IMR-90 (cell line): ENCODE results near the gene CADM2. TPM values are rescaled to one million over a fixed set of nuclear protein-coding genes. Genes with fewer than 3 reads are reported as not detected.

Source experiments
- ATAC-seq: fragments of 200-7000 bp; cut with Tn5 transposase; 2 replicates; pipeline ENCODE4 v1.9.1; 2020; ENCODE audit warnings: low read depth, mild to moderate bottlenecking, moderate library complexity
- BruUV-seq: library from RNA; stranded (reverse); fragments of 400-500 nt; replicated peaks from 2 replicates; lab custom pipeline; 2021; lab: Mats Ljungman, UMichigan
- CTCF ChIA-PET: fragments of 300-600 bp; formaldehyde crosslinking; extraction: SDS; loops from one replicate; lab custom pipeline; 2021; ENCODE audit warnings: antibody characterized with exemption; lab: Yijun Ruan, JAX
- POLR2A ChIA-PET: fragments of 300-600 bp; sonication (Branson Sonifier 250); formaldehyde crosslinking; loops from one replicate; lab custom pipeline; 2022; ENCODE audit warnings: antibody characterized with exemption; ENCODE audit not compliant: unreplicated experiment; lab: Charles Lee
- DNase-seq: peaks from one replicate; pipeline ENCODE4 v3.0.0; 2013
- H2AFZ ChIP-seq: replicated peaks from 2 replicates; pipeline ENCODE3; 2013; ENCODE audit warnings: low read length, mild to moderate bottlenecking; ENCODE audit not compliant: poor library complexity
- H2AK5ac ChIP-seq: 2 replicates; pipeline ENCODE4 v1.6.1; 2013; ENCODE audit warnings: low read depth, low read length, inconsistent platforms
- H2AK9ac ChIP-seq: replicated peaks from 2 replicates; pipeline ENCODE3; 2013; ENCODE audit warnings: mild to moderate bottlenecking, low read depth, low read length, moderate library complexity; ENCODE audit not compliant: poor library complexity
- H2BK120ac ChIP-seq: 2 replicates; pipeline ENCODE4 v1.6.1; 2013; ENCODE audit warnings: low read depth, low read length, inconsistent platforms
- H2BK15ac ChIP-seq: 3 replicates; pipeline ENCODE4 v1.6.1; 2013; ENCODE audit warnings: low read depth, low read length, inconsistent platforms
- H2BK20ac ChIP-seq: 2 replicates; pipeline ENCODE4 v1.6.1; 2013; ENCODE audit warnings: low read depth, mild to moderate bottlenecking, inconsistent platforms, low read length, moderate library complexity
- H2BK5ac ChIP-seq: 2 replicates; pipeline ENCODE4 v1.6.1; 2013; ENCODE audit warnings: mild to moderate bottlenecking, low read depth, low read length, inconsistent platforms; ENCODE audit not compliant: poor library complexity, severe bottlenecking
- H3K14ac ChIP-seq: replicated peaks from 2 replicates; pipeline ENCODE4 v1.6.1; 2013; ENCODE audit warnings: low read depth, low read length, inconsistent platforms
- H3K18ac ChIP-seq: 2 replicates; pipeline ENCODE4 v1.6.1; 2013; ENCODE audit warnings: low read depth, low read length, control low read depth
- H3K23ac ChIP-seq: 2 replicates; pipeline ENCODE4 v1.6.1; 2013; ENCODE audit warnings: low read depth, low read length, inconsistent platforms
- H3K27ac ChIP-seq: 2 replicates; pipeline ENCODE4 v1.5.1; 2013; ENCODE audit warnings: mild to moderate bottlenecking, control low read depth, low read length; ENCODE audit not compliant: insufficient read depth
- H3K27me3 ChIP-seq: 2 replicates; pipeline ENCODE4 v1.6.1; 2013; ENCODE audit warnings: low read length; ENCODE audit not compliant: control insufficient read depth, insufficient read depth
- H3K36me3 ChIP-seq: 2 replicates; pipeline ENCODE4 v1.6.1; 2013; ENCODE audit warnings: low read length, mixed read lengths; ENCODE audit not compliant: control insufficient read depth, insufficient read depth
- H3K4ac ChIP-seq: 2 replicates; pipeline ENCODE4 v1.6.1; 2013; ENCODE audit warnings: low read depth, low read length, inconsistent platforms
- H3K4me1 ChIP-seq: 2 replicates; pipeline ENCODE4 v1.6.1; 2013; ENCODE audit warnings: low read length, mixed read lengths; ENCODE audit not compliant: control insufficient read depth, insufficient read depth
- H3K4me2 ChIP-seq: 2 replicates; pipeline ENCODE4 v1.6.1; 2013; ENCODE audit warnings: low read depth, mild to moderate bottlenecking, control low read depth, low read length, moderate library complexity
- H3K4me3 ChIP-seq: 2 replicates; pipeline ENCODE4 v1.5.1; 2013; ENCODE audit warnings: low read depth, mild to moderate bottlenecking, control low read depth, low read length, moderate library complexity; ENCODE audit not compliant: insufficient read depth
- H3K56ac ChIP-seq: 2 replicates; pipeline ENCODE4 v1.6.1; 2013; ENCODE audit warnings: low read length, inconsistent platforms; ENCODE audit not compliant: insufficient read depth; ENCODE audit errors: extremely low read depth
- H3K79me1 ChIP-seq, 2 experiments: 2 replicates each; pipeline ENCODE4 v1.6.1; 2013; ENCODE audit warnings: low read length in 2 of 2, inconsistent platforms in 1 of 2, low read depth in 1 of 2
- H3K9ac ChIP-seq: 2 replicates; pipeline ENCODE4 v1.6.1; 2013; ENCODE audit warnings: low read depth, low read length, control low read depth
- H3K9me1 ChIP-seq: 2 replicates; pipeline ENCODE4 v1.6.1; 2013; ENCODE audit warnings: low read length, inconsistent platforms; ENCODE audit not compliant: insufficient read depth
- H3K9me3 ChIP-seq: 2 replicates; pipeline ENCODE4 v1.6.1; 2013; ENCODE audit warnings: low read length; ENCODE audit not compliant: control insufficient read depth, insufficient read depth
- H4K20me1 ChIP-seq: 2 replicates; pipeline ENCODE4 v1.6.1; 2013; ENCODE audit warnings: low read length, inconsistent platforms; ENCODE audit not compliant: insufficient read depth
- H4K5ac ChIP-seq: 2 replicates; pipeline ENCODE4 v1.6.1; 2013; ENCODE audit warnings: mild to moderate bottlenecking, low read depth, low read length, control low read depth
- H4K8ac ChIP-seq, 2 experiments: 2 replicates each; pipeline ENCODE4 v1.6.1; 2013; ENCODE audit warnings: low read depth in 2 of 2, low read length in 2 of 2, control low read depth in 1 of 2, inconsistent platforms in 1 of 2
- H4K91ac ChIP-seq: 2 replicates; pipeline ENCODE4 v1.6.1; 2013; ENCODE audit warnings: low read depth, low read length, inconsistent platforms; ENCODE audit not compliant: insufficient read depth
- BHLHE40 ChIP-seq: fragments of 150-350 bp; IDR thresholded peaks from 2 replicates; pipeline ENCODE4 v1.6.1; 2016; ENCODE audit warnings: mild to moderate bottlenecking, low read depth, low read length
- CEBPB ChIP-seq: IDR thresholded peaks from 2 replicates; pipeline ENCODE4 v1.6.1; 2012; ENCODE audit warnings: low read depth, low read length, improper control_type of control experiment
- CHD1 ChIP-seq: IDR thresholded peaks from 2 replicates; pipeline ENCODE4 v1.6.1; 2012; ENCODE audit warnings: low read depth, low read length, improper control_type of control experiment
- FOS ChIP-seq: fragments of 150-350 bp; IDR thresholded peaks from 2 replicates; pipeline ENCODE4 v1.6.1; 2016; ENCODE audit warnings: low read depth, low read length
- MAFK ChIP-seq: IDR thresholded peaks from 2 replicates; pipeline ENCODE4 v1.6.1; 2012; ENCODE audit warnings: low read depth, low read length, improper control_type of control experiment
- MAZ ChIP-seq: IDR thresholded peaks from 2 replicates; pipeline ENCODE4 v1.6.1; 2012; ENCODE audit warnings: low read depth, mild to moderate bottlenecking, low read length, improper control_type of control experiment, moderate library complexity, borderline replicate concordance
- MXI1 ChIP-seq: IDR thresholded peaks from 2 replicates; pipeline ENCODE4 v1.6.1; 2012; ENCODE audit warnings: low read depth, mild to moderate bottlenecking, low read length, moderate library complexity, borderline replicate concordance
- NFE2L2 ChIP-seq: fragments of 150-350 bp; IDR thresholded peaks from 2 replicates; pipeline ENCODE4 v1.6.1; 2016; ENCODE audit warnings: low read depth, mild to moderate bottlenecking, low read length
- POLR2A ChIP-seq: IDR thresholded peaks from 2 replicates; pipeline ENCODE4 v1.6.1; 2012; ENCODE audit warnings: mild to moderate bottlenecking, low read depth, low read length
- RAD21 ChIP-seq: IDR thresholded peaks from 2 replicates; pipeline ENCODE4 v1.6.1; 2012; ENCODE audit warnings: low read length, improper control_type of control experiment
- RCOR1 ChIP-seq: IDR thresholded peaks from 2 replicates; pipeline ENCODE4 v1.6.1; 2012; ENCODE audit warnings: mild to moderate bottlenecking, low read length, improper control_type of control experiment; ENCODE audit not compliant: insufficient replicate concordance
- RFX5 ChIP-seq: IDR thresholded peaks from 2 replicates; pipeline ENCODE4 v1.8.0; 2012; ENCODE audit warnings: low read depth, mild to moderate bottlenecking, low read length, moderate library complexity
- SMC3 ChIP-seq: fragments of 150-350 bp; IDR thresholded peaks from 2 replicates; pipeline ENCODE4 v1.6.1; 2016; ENCODE audit warnings: low read depth, mild to moderate bottlenecking, antibody characterized with exemption, low read length, moderate library complexity
- WGBS, 2 experiments: methylation state at CpG; one replicate each; pipeline versions ENCODE4 v1.1.5 to v1.1.7; 2013; ENCODE audit warnings: missing lambda C conversion rate in 2 of 2; ENCODE audit not compliant: insufficient read length in 1 of 2; ENCODE audit errors: extremely low coverage in 2 of 2; 5-methylcytosine and 5-hydroxymethylcytosine counted together
- dilution Hi-C: fragments of 300-500 bp; cut with HindIII; formaldehyde crosslinking; loops from one replicate; pipeline ENCODE4 v1.14.3; 2018; ENCODE audit warnings: low sequenced_read_pairs; ENCODE audit not compliant: unreplicated experiment
- in situ Hi-C: fragments of 300-500 bp; cut with MboI; formaldehyde crosslinking; loops from 3 replicates; pipeline ENCODE4 v1.14.3; 2019; ENCODE audit warnings: low sequenced_read_pairs, inconsistent platforms, mixed read lengths
- intact Hi-C: fragments of 100-400 bp; cut with micrococcal nuclease; formaldehyde crosslinking; loops from 2 replicates; pipeline ENCODE4 v1.10.0; 2022
- polyA plus RNA-seq, 3 experiments: library from polyadenylated mRNA; depleted of rRNA; stranded (reverse); fragments of >200 nt; gene quantifications; 2 replicates each; pipeline ENCODE4 v1.2.3, GENCODE V29; 2012; ENCODE audit warnings: low replicate concordance in 1 of 3
- total RNA-seq: library from RNA; depleted of rRNA; stranded (reverse); fragments of >200 nt; gene quantifications from 2 replicates; pipeline ENCODE4 v1.2.3, GENCODE V29; 2012
- TF ChIP-seq, protein P1 (sequence below): fragments of 150-350 bp; IDR thresholded peaks from 2 replicates; pipeline ENCODE4 v1.6.1; 2017; ENCODE audit warnings: mild to moderate bottlenecking, antibody characterized with exemption, low read length, low read depth
- TF ChIP-seq, protein P2 (sequence below): conservative IDR thresholded peaks from 2 replicates; pipeline ENCODE4 v1.5.1; 2012; ENCODE audit warnings: mild to moderate bottlenecking, low read depth, low read length, improper control_type of control experiment
- TF ChIP-seq, protein P3 (sequence below): fragments of 150-350 bp; IDR thresholded peaks from 2 replicates; pipeline ENCODE4 v1.6.1; 2016; ENCODE audit warnings: low read depth, mild to moderate bottlenecking, low read length, moderate library complexity, borderline replicate concordance

CADM2 gene
- total and polyA plus RNA-seq, 2 of the 4 experiments (the other 2 are of a cell fraction): not detected

DNA sequence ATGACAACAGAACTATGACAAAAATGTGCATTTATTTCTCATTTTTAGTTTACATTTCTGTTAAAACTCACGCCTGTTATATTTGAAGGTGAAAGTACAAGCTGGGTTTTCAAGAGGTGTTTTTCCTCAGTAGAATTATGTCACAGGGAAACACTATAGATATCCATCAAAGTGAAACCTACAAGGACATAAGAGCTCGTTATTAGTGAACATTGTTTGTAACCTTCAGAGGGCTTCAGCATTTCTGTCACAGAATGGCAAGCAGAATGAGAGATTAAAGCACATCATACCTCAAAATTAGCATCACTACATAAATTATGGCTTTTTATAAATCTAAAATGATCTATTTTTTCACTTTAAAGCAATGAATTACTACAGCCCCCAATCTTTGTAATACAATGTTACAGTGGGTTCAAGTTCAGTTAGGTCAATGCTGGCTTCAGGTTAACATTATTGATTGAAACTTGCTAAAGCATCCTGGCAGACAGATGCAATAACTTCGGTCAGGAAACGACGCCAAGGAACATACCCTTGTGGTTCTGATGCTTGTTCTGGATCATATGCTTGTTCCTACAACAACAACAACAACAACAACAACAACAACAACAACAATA, 405.6 kb downstream of the CADM2 start:
- no CpG with 5 or more reads among the region's 5 CpGs for WGBS, 2 experiments
- intact Hi-C loops: no loop called here

More for the DNA sequence above, 405.6 kb downstream of the CADM2 start:
- Histone ChIP-seq H3K9ac (no peak overlapping the region), H3K9me3 (no peaks in the 10 kb centered on the region), H4K20me1 (no peaks in the 10 kb centered on the region), H3K4ac (no peak overlapping the region), H3K23ac (no peak overlapping the region), H3K27ac (no peak overlapping the region), H2AFZ (no peak overlapping the region), H2AK9ac (no peak overlapping the region), H3K18ac (no peak overlapping the region), H3K27me3 (no peaks in the 10 kb centered on the region), H2BK120ac (no peak overlapping the region), H3K4me3 (no peak overlapping the region), H4K5ac (no peak overlapping the region), H3K79me1 (no peaks in the 10 kb centered on the region), H2BK5ac (no peak overlapping the region), H3K14ac (no peak overlapping the region), H3K4me1 (no peaks in the 10 kb centered on the region), H2BK20ac (no peak overlapping the region), H3K56ac (no peak overlapping the region), H2AK5ac (no peak overlapping the region), H4K8ac (no peak overlapping the region), H3K4me2 (no peak overlapping the region), H3K36me3 (no peaks in the 10 kb centered on the region), H3K9me1 (no peaks in the 10 kb centered on the region), H4K91ac (no peak overlapping the region), H2BK15ac (no peak overlapping the region)
- in situ Hi-C loops (no loop called here), dilution Hi-C loops (no loop called here)
- TF ChIP-seq POLR2A (no peak), BHLHE40 (no peak), MXI1 (no peak), MAZ (no peak), MAFK (no peak), SMC3 (no peak), RFX5 (no peak), RCOR1 (no peak), CHD1 (no peak), FOS (no peak), NFE2L2 (no peak), RAD21 (no peak), CEBPB (no peak)
- TF ChIP-seq, protein P1, sequence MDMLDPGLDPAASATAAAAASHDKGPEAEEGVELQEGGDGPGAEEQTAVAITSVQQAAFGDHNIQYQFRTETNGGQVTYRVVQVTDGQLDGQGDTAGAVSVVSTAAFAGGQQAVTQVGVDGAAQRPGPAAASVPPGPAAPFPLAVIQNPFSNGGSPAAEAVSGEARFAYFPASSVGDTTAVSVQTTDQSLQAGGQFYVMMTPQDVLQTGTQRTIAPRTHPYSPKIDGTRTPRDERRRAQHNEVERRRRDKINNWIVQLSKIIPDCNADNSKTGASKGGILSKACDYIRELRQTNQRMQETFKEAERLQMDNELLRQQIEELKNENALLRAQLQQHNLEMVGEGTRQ: no peak
- TF ChIP-seq, protein P2, sequence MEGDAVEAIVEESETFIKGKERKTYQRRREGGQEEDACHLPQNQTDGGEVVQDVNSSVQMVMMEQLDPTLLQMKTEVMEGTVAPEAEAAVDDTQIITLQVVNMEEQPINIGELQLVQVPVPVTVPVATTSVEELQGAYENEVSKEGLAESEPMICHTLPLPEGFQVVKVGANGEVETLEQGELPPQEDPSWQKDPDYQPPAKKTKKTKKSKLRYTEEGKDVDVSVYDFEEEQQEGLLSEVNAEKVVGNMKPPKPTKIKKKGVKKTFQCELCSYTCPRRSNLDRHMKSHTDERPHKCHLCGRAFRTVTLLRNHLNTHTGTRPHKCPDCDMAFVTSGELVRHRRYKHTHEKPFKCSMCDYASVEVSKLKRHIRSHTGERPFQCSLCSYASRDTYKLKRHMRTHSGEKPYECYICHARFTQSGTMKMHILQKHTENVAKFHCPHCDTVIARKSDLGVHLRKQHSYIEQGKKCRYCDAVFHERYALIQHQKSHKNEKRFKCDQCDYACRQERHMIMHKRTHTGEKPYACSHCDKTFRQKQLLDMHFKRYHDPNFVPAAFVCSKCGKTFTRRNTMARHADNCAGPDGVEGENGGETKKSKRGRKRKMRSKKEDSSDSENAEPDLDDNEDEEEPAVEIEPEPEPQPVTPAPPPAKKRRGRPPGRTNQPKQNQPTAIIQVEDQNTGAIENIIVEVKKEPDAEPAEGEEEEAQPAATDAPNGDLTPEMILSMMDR: no peak
- TF ChIP-seq, protein P3, sequence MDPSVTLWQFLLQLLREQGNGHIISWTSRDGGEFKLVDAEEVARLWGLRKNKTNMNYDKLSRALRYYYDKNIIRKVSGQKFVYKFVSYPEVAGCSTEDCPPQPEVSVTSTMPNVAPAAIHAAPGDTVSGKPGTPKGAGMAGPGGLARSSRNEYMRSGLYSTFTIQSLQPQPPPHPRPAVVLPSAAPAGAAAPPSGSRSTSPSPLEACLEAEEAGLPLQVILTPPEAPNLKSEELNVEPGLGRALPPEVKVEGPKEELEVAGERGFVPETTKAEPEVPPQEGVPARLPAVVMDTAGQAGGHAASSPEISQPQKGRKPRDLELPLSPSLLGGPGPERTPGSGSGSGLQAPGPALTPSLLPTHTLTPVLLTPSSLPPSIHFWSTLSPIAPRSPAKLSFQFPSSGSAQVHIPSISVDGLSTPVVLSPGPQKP: no peak
- POLR2A ChIA-PET: no interaction called here
- CTCF ChIA-PET: interaction anchor here (0.7 kb wide), 1 partner anchor 757 kb away, joined by 6 read pairs; no protein-coding TSS in a partner anchor
- BruUV-seq: no TSS peak
- no peak for ATAC-seq
- no peak for DNase-seq
